GM15510 (cell line): Measurements from ENCODE around the gene ALDH1A3.

Source experiments
- POLR2A ChIP-seq: IDR thresholded peaks from 3 replicates; pipeline ENCODE4 v1.6.1; 2011; ENCODE audit warnings: borderline replicate concordance; ENCODE audit not compliant: insufficient read length; ENCODE audit errors: extremely low read depth

ALDH1A3 gene

GRCh38 chr15:100889385-100890050 lies 9.9 kb downstream of the ALDH1A3 start:
- TF ChIP-seq POLR2A: no peak

GRCh38 chr15:100890051-100890720 lies 10.6 kb downstream of the ALDH1A3 start:
- no peak for TF ChIP-seq POLR2A

GRCh38 chr15:100890850-100891249 lies 11.2 kb downstream of the ALDH1A3 start:
- no peak for TF ChIP-seq POLR2A

- TF ChIP-seq POLR2A: no peak
Observed at GRCh38 chr15:100891307-100892012, 11.8 kb downstream of the ALDH1A3 start.

- TF ChIP-seq POLR2A: no peak
Observed at GRCh38 chr15:100892013-100892355, 12.4 kb downstream of the ALDH1A3 start.

GRCh38 chr15:100893261-100893963 lies 13.8 kb downstream of the ALDH1A3 start:
- TF ChIP-seq POLR2A: no peak

- TF ChIP-seq POLR2A: no peak
Observed at GRCh38 chr15:100893964-100894295, 14.3 kb downstream of the ALDH1A3 start.

- no peak for TF ChIP-seq POLR2A
Observed at GRCh38 chr15:100895721-100896120, 16.1 kb downstream of the ALDH1A3 start.

GRCh38 chr15:100897221-100898151 lies 17.9 kb downstream of the ALDH1A3 start:
- TF ChIP-seq POLR2A: no peak

GRCh38 chr15:100898152-100898490 lies 18.5 kb downstream of the ALDH1A3 start:
- TF ChIP-seq POLR2A: no peak

- TF ChIP-seq POLR2A: no peak
Observed at GRCh38 chr15:100898661-100899462, 19.2 kb downstream of the ALDH1A3 start.

GRCh38 chr15:100899601-100900000 lies 20.0 kb downstream of the ALDH1A3 start:
- no peak for TF ChIP-seq POLR2A

GRCh38 chr15:100900136-100900794 lies 20.6 kb downstream of the ALDH1A3 start:
- TF ChIP-seq POLR2A: no peak
